ENCODE data around the gene NAT14.

DNA sequence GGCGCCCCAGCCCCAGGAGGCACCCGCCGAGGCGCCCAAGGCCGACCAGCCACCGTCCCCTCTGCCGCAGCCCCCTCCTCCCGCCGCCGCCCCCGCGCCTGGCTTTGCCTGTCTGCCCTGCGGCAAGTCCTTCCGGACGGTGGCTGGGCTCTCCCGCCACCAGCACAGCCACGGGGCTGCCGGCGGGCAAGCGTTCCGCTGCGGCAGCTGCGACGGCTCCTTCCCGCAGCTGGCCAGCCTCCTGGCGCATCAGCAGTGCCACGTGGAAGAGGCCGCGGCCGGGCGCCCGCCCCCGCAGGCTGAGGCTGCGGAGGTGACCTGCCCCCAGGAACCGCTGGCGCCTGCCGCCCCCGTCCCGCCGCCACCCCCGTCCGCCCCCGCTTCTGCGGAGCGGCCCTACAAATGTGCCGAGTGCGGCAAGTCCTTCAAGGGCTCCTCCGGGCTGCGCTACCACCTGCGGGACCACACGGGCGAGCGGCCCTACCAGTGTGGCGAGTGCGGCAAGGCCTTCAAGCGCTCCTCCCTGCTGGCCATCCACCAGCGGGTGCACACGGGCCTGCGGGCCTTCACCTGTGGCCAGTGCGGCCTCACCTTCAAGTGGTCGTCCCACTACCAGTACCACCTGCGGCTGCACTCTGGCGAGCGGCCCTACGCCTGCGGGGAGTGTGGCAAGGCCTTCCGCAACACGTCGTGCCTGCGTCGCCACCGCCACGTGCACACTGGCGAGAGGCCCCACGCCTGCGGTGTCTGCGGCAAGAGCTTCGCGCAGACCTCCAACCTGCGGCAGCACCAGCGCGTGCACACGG lies 2.6 kb upstream of the NAT14 start:
- no peak for TF ChIP-seq POLR2AphosphoS5 (IDR thresholded peaks at IDR 0.05; ENCODE audit: low read depth, low read length)
- no peak for TF ChIP-seq CTCF (IDR thresholded peaks at IDR 0.05)
- no peak for TF ChIP-seq YY1 (IDR thresholded peaks at IDR 0.05; ENCODE audit: low read depth)
- no peak for TF ChIP-seq RXRA (IDR thresholded peaks at IDR 0.05; ENCODE audit: borderline replicate concordance, low read depth)
- TF ChIP-seq SMC3 (IDR thresholded peaks at IDR 0.05; ENCODE audit: low read depth, low read length): no peak
- no peak for TF ChIP-seq TAF1 (IDR thresholded peaks at IDR 0.05; ENCODE audit: borderline replicate concordance, low read depth, low read length)
- TF ChIP-seq NFIC (IDR thresholded peaks at IDR 0.05; ENCODE audit: borderline replicate concordance): no peak
- no peak for TF ChIP-seq RAD21 (IDR thresholded peaks at IDR 0.05; ENCODE audit: low read length)
- TF ChIP-seq FOSL2 (IDR thresholded peaks at IDR 0.05; ENCODE audit: borderline replicate concordance, low read depth): no peak
- TF ChIP-seq EP300 (IDR thresholded peaks at IDR 0.05; ENCODE audit: borderline replicate concordance in 1 of 2, low read depth in 1 of 2, low read length in 1 of 2): no peak
- no peak for TF ChIP-seq USF1 (IDR thresholded peaks at IDR 0.05; ENCODE audit: borderline replicate concordance, low read depth)
- TF ChIP-seq GATA2 (CRISPR knock-in tag; IDR thresholded peaks at IDR 0.05): no peak
- no peak for TF ChIP-seq ZBTB33 (IDR thresholded peaks at IDR 0.05; ENCODE audit: borderline replicate concordance, low read depth)
- no peak for TF ChIP-seq EZH2phosphoT487 (IDR thresholded peaks at IDR 0.05; ENCODE audit: borderline replicate concordance, low read depth)

All from SK-N-SH (cell line).